Thyroid gland (tissue), 4 donors: ENCODE data around the gene ENTHD1.

ENCODE experiments used
- POLR2A ChIP-seq, 2 donors: fragments of 450-650 bp; IDR thresholded peaks; one replicate each; pipeline ENCODE4 v1.6.1; 2017; ENCODE audit warnings: antibody characterized with exemption in 2 of 2, mild to moderate bottlenecking in 2 of 2, moderate library complexity in 1 of 2
- TF ChIP-seq, protein P1 (sequence below), 6 experiments: fragments of 200-600 bp in 3 of 6; fragments of 450-650 bp in 3 of 6; sonication (generic) in 3 of 6; IDR thresholded peaks; one replicate each; pipeline ENCODE4 v1.5.1; 2016 to 2019; ENCODE audit warnings: antibody characterized with exemption in 6 of 6, mild to moderate bottlenecking in 2 of 6, inconsistent platforms in 1 of 6, moderate library complexity in 1 of 6

- TF ChIP-seq, protein P1, sequence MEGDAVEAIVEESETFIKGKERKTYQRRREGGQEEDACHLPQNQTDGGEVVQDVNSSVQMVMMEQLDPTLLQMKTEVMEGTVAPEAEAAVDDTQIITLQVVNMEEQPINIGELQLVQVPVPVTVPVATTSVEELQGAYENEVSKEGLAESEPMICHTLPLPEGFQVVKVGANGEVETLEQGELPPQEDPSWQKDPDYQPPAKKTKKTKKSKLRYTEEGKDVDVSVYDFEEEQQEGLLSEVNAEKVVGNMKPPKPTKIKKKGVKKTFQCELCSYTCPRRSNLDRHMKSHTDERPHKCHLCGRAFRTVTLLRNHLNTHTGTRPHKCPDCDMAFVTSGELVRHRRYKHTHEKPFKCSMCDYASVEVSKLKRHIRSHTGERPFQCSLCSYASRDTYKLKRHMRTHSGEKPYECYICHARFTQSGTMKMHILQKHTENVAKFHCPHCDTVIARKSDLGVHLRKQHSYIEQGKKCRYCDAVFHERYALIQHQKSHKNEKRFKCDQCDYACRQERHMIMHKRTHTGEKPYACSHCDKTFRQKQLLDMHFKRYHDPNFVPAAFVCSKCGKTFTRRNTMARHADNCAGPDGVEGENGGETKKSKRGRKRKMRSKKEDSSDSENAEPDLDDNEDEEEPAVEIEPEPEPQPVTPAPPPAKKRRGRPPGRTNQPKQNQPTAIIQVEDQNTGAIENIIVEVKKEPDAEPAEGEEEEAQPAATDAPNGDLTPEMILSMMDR (IDR thresholded peaks at IDR 0.05), result no peak
- TF ChIP-seq POLR2A (IDR thresholded peaks at IDR 0.05), result no peak
These were observed 166.0 kb downstream of the ENTHD1 start for GRCh38 chr22:39727541-39727940.
